ENCODE data around the gene RP2. TPM values are rescaled to one million over a fixed set of nuclear protein-coding genes. Genes with fewer than 3 reads are reported as not detected.

RP2 gene
- total RNA-seq, 4 donors from 2014 or later, result 3.2 to 7.1 (median 5.7) TPM

DNA sequence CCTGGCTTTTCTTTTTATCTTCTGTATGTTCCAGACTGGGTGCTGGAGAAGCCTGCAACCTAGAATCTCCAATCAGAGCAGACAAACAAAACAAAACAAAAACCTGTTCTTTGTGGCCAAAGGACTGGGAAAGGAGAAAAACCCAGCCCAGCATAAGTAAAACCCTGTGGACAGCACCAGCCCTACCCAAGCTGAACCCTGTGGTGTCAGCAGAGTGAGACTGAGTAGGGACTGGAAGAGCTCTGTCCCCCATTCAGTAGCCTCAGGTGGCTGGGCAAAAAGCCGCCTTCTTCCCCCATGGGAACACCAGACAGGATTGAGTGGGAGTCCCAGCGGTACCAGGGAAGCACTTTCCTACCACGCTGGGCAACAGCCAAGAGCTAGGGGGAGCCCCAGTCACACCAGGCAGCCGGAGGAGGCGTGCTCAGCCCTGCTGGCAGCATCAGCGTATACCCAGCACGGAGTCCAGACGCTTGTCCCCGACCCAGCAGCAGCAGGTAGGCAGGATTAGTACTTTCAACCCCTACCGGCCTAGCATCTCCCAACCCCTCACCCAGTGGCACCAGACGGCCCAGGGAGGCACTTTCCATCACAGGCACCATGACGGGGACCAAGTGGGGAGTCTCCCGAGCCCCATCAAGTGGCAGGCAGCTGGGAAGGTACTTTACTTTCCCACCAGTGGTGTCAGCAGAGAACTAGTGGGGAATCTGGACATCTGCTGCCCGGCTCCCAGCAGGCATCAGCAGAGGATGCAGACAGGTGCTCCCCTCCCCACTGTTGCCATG lies 66.8 kb downstream of the RP2 start:
- no peak overlapping the region for H3K4me3 ChIP-seq (ENCODE audit: low read depth, poor library complexity, severe bottlenecking)
- WGBS, 2 donors, result 0 to 10% methylated on average over 2 to 13 of the region's 14 CpGs
- no peak for TF ChIP-seq POLR2A (IDR thresholded peaks at IDR 0.05)
- TF ChIP-seq, protein P1, sequence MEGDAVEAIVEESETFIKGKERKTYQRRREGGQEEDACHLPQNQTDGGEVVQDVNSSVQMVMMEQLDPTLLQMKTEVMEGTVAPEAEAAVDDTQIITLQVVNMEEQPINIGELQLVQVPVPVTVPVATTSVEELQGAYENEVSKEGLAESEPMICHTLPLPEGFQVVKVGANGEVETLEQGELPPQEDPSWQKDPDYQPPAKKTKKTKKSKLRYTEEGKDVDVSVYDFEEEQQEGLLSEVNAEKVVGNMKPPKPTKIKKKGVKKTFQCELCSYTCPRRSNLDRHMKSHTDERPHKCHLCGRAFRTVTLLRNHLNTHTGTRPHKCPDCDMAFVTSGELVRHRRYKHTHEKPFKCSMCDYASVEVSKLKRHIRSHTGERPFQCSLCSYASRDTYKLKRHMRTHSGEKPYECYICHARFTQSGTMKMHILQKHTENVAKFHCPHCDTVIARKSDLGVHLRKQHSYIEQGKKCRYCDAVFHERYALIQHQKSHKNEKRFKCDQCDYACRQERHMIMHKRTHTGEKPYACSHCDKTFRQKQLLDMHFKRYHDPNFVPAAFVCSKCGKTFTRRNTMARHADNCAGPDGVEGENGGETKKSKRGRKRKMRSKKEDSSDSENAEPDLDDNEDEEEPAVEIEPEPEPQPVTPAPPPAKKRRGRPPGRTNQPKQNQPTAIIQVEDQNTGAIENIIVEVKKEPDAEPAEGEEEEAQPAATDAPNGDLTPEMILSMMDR (IDR thresholded peaks at IDR 0.05), result no peak
- intact Hi-C loops (cut with DNase I; ENCODE audit: low total_unique reads), result loop anchor here (10.0 kb wide), 1 partner anchor 121 kb away; no protein-coding TSS in a partner anchor
- peak; percentile 54 to 94 for DNase-seq (ENCODE audit: low spot score in 2 of 2)

DNA sequence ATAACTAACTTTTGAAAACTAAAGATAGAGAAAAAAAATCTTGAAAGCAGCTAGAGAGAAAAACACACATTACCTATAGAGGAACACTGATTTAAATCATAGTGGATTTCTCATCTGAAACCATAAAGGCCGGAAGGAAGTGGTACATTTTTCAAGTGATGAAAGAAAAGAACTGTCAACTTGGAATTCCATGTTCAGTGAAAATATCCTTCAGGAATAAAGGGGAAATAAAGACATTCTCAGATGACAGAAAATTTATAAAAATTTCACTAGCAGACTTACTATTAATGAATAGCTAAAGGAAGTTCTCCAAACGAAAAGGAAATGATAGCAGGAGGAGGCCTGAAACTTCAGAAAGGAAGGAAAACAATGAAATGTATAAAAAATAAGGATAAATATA lies 67.8 kb downstream of the RP2 start:
- no peak for TF ChIP-seq POLR2A (IDR thresholded peaks at IDR 0.05)
- TF ChIP-seq, protein P1 (IDR thresholded peaks at IDR 0.05), result no peak
- no peak for DNase-seq (ENCODE audit: low spot score in 2 of 2)
- intact Hi-C loops (cut with DNase I; ENCODE audit: low total_unique reads), result loop anchor here (10.0 kb wide), 1 partner anchor 120 kb away; no protein-coding TSS in a partner anchor
- 73 to 79% methylated on average over 2 of the region's 2 CpGs for WGBS, 2 donors
- no peak overlapping the region for H3K4me3 ChIP-seq (ENCODE audit: low read depth, poor library complexity, severe bottlenecking)

DNA sequence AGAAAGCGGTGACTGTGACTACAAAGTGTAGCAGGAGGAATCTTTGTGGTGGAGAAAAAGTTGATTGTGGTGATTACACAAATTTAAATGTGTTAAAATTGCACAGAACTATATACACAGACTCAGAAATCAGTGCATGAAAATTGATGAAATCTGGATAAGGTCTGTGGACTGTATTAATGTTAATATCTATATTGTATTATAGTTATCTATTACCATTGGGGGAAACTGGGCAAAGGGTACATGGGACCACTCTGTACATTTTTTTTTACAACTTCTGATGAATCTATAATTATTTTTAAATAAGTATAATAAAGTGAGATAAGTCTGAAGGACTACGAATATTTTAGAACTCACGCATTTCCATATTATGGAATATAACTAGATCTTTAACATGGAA lies 73.6 kb downstream of the RP2 start:
- 80 to 90% methylated on average over 3 of the region's 3 CpGs for WGBS, 2 donors
- no peak for DNase-seq (ENCODE audit: low spot score in 2 of 2)
- H3K4me3 ChIP-seq (ENCODE audit: low read depth, poor library complexity, severe bottlenecking), result no peak overlapping the region
- intact Hi-C loops (cut with DNase I; ENCODE audit: low total_unique reads), result no loop called here
- TF ChIP-seq POLR2A (IDR thresholded peaks at IDR 0.05), result no peak
- TF ChIP-seq, protein P1 (IDR thresholded peaks at IDR 0.05), result no peak

DNA sequence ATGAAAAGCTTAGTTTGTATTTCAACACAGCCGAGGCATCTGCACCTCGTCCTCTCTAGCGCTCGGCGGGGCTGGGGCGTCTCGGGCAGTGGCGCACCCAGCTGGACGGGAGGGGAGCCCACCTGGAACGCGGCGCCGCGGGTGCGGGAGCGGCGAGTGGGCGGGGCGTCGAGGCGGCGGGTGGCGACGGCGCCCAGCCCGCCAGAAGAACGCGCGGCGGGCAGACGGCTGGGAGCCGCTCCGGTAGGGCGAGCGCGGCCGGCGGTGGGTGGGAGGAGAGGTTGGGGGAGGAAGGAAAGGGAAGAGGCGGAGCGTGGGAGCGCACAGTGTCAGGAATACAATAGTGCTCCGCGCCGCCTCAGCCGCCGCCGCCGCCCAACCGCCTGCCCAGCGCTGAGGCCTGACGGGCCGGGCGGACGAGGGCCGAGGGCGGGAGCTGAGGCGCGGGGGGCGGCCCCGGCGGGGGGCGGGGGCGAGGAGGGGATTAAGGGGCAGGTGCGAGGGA lies 75.3 kb downstream of the RP2 start, which contains the start of gene JADE3:
JADE3 (plus strand) TSS at position 324 of the 505 bp plus-strand sequence. CDS start 72,474 bp downstream, outside the sequence.
- DNase-seq (ENCODE audit: low spot score in 2 of 2), result peak; percentile 24 to 92
- WGBS, 2 donors, result 38% methylated on average over 55 of the region's 64 CpGs; no CpG with 5 or more reads in 1 of the 2 donors
- TF ChIP-seq POLR2A (IDR thresholded peaks at IDR 0.05), result no peak
- TF ChIP-seq, protein P1 (IDR thresholded peaks at IDR 0.05), result no peak
- intact Hi-C loops (cut with DNase I; ENCODE audit: low total_unique reads), result no loop called here
- H3K4me3 ChIP-seq (ENCODE audit: low read depth, poor library complexity, severe bottlenecking), result peak within 1 kb of the TSS; percentile 48

DNA sequence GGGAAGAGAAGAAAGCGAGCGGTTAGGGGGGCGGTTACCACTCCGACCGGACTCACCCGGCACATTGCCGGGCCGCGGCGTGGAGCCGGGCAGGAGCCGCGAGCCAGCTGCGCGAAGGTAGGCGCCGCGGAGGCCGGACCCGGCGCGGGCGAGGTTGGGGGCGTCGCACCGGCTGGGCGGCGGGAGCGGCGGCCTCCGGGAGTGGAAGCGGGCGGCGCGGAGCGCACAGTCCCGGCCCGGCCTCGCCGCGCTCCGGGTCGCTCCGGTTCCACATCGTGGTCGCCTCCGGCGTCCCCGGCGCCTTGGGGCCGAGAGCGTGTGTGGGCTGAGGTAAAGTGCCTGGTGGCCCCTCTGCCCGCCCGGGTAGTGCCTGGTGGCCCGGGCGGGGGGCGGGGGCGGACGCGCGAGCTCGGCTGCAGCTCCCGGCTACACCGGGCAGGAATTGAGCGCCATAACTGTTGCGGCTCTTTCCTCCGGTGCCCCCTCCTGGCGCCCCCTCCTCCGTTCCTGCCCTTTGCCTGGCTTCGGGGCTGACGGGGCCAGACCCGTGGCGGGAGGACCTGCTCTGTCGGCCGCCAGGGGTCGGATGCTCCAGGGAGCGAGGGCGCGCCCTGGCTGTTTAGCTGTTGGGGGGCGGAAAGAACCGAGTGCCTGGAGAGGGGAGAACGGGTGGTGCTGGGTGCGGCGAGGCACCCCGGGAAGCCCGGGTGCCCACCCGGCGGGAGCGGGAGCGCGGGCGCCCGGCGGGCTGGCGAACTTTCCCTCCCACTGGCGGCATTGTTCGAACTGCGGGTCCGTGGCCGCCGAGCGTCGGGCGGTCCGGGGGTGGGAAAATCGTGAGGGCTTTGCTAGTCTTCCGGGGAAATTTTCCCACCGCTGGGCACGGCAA lies 76.0 kb downstream of the RP2 start:
- TF ChIP-seq, protein P1 (IDR thresholded peaks at IDR 0.05), result no peak
- no peak for TF ChIP-seq POLR2A (IDR thresholded peaks at IDR 0.05)
- WGBS, 2 donors, result 1 to 65% methylated on average over 13 to 63 of the region's 109 CpGs
- intact Hi-C loops (cut with DNase I; ENCODE audit: low total_unique reads), result no loop called here
- H3K4me3 ChIP-seq (ENCODE audit: low read depth, poor library complexity, severe bottlenecking), result peak overlapping the region; percentile 48
- peak in 1 of 2 donors; percentile 15 for DNase-seq (ENCODE audit: low spot score in 2 of 2)

Measured in lower leg skin (tissue), 4 donors.